COR-L47 (cell line): ENCODE results near the gene FHOD3.
A peak's percentile ranks its signal among the peaks of the same experiment; 100 is the strongest.

Experiments used
- DNase-seq: peaks from one replicate; lab custom pipeline; 2025; lab: John Stamatoyannopoulos, UW

The FHOD3 gene

GRCh38 chr18:36297417-36298125 lies at the start of gene FHOD3:
TSS of gene FHOD3 (plus strand) at chr18:36297713. CDS start at chr18:36297836, 123 bp downstream.
- peak; percentile 34 for DNase-seq

DNA sequence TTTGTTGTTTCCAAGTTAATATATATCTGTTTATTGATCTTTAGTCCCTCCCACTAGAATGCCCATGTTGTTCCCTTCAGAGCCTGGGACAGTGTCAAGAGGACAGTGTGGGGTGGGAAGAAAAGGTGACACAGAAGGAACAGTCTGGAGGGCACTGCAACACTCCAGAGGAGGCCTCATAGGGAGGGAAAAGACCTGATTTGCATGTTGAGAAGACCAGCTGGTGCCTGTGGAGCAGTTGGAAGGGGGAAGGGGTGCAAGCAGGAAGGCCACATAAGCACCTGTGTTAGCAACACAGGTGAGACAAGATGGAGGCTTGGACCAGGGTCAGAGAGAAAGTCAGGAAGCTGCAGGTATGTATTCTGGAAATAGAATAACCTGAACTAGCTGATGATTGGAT lies 48.1 kb upstream of the FHOD3 start:
- DNase-seq = no peak

DNA sequence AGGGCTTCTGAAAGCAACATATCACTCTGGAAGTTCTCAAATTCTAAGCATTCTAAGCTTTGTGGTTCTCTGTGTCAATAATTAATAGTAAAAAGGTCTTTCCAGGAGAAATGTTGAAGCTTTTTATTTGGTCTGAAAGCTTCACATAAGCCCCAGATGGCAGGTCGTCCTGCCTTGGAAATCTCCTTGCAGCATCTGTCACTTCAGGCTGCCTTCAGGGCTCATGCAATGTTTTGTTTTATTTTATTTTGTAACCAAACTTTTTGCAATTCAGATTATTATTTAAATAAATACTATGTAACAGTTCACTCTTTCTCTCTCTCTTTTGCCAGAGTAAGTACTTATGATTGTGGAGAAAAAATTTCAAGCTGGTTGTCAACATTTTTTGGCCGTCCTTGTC lies 46.7 kb upstream of the FHOD3 start:
- no peak for DNase-seq

GRCh38 chr18:36255072-36255698 lies 42.3 kb upstream of the FHOD3 start:
- DNase-seq = no peak

DNA sequence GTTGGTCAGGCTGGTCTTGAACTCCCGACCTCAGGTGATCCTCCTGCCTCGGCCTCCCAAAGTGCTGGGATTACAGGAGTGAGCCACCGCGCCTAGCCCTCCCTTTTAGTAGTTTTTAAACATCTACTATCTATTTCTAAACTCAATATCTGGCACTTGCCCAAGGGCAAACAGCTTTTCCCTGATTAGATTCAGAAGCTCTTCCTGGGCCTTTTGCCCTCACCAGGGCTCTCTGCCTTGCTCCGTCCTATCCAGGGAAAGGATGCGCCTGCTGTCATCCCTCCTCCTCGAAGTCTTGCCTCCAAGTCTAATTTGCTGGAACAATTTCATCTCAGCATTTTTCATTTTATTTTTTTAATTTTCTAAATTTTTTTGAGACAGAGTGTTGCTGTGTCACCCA lies 41.4 kb upstream of the FHOD3 start:
- DNase-seq = no peak

DNA sequence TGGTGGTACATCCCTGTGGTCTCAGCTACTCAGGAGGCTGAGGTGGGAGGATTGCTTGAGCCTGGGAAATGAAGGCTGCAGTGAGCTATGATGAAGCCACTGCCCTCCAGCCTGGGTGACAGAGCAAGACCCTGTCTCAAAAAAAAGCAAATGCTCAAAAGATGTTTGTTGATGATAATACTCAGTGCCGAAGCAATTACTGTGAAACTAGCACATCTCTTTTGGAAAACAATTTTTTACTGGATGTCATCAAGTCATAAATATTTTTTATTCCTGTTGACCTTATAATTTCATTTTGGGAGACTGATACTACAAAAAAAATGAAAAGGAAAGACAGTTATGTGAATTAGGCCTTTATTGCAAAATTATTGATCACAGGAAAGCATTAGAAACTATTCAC lies 34.5 kb upstream of the FHOD3 start:
- no peak for DNase-seq

DNA sequence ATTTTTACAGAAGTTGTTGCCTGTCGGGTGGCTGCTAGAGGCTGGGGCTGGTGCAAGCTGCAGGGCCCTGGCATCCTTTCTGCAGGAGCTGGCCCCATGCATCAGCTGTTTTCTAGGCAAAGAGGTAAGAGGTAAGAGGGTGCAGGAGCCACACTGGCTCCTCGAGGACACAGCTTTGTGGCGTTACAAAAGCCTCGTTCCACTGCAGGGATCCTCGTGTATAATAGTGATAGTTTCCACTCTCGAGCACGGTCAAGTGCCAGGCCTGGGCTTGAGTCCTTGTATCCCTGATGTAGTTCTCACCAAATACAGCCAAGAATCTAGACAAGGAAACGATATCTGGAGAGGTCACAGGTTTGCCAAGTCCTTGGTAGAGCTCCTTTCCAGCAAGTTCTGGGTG lies 33.2 kb upstream of the FHOD3 start:
- DNase-seq = no peak

DNA sequence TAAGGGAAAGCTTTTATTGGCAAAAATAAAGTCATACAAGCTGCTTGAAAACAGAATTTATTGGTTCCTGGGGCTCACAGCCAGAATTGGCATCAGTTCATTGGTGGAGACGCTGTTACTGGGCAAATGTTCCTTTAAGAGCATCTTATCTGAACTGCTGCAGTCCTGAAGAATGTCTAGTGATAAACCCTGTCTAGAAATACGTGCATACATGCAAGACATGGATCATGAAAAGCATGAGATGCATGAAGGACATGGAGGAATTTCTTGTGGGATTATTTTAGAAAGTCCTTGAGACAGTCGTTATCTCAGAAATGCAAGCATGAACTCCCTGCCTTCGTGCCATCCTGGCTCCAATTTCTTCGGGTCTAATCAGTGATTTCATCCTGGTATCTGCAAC lies 32.5 kb upstream of the FHOD3 start:
- DNase-seq = no peak

DNA sequence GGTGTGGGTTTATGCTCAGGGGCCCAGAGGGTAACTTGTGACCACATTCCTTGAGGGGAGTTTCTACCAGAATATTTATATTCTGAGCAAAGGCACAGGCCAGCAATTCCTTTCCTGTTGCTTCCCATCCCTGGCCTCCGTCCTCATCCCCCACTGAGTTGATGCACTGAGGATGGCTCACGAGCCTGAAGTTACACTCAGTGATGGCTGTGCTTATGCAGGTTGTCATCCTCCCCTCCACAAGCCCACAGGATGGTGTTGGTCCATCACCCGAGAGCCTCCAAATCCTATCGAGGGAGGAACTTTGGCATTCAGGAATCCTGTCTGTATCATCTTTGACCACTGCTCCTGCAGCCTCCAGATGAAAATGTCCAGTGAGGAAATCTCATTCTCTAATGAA lies 28.4 kb upstream of the FHOD3 start:
- no peak for DNase-seq

GRCh38 chr18:36271153-36271552 lies 26.4 kb upstream of the FHOD3 start:
- DNase-seq = no peak

DNA sequence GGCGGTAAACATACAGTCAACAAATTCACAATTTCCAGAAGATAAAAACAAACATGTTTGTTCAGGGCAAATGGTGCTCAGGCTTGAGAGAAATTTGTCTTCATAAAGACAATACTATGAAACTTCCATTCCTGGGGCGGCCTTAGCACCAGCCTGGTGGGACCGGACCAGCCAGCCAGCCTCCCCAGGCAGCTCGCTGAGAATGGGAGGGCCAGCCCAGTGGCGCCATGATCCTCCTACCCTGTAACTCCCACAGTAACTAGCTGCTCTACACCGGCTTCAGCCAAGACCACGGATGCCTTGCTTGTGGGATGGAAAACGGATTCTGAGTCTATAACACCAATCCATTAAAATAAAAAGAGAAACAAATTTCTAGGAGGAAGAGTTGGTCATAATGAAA lies 24.2 kb upstream of the FHOD3 start:
- no peak for DNase-seq

GRCh38 chr18:36274083-36274715 lies 23.3 kb upstream of the FHOD3 start:
- DNase-seq = no peak

GRCh38 chr18:36275561-36275960 lies 22.0 kb upstream of the FHOD3 start:
- DNase-seq = no peak

GRCh38 chr18:36279001-36279400 lies 18.5 kb upstream of the FHOD3 start:
- DNase-seq = no peak

- peak; percentile 57 for DNase-seq
Measured at GRCh38 chr18:36281936-36282335, 15.6 kb upstream of the FHOD3 start.

DNA sequence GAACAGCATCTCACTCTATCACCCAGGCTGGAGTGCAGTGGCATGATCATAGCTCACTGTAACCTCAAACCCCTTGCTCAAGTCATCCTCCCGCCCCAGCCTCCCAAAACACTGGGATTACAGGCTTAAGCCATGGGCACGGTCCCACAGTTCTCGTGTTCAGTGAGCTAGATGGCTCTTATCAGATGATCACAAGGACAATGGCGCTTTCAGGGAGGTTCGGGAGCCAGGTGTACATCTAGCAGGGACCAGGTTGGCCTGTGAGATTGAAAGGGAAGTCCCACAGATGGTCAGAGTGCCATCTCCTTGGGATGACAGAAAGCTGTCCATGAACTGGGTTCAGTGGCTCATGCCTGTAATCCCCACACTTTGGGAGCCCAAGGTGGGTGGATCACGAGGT lies 14.1 kb upstream of the FHOD3 start:
- no peak for DNase-seq

DNA sequence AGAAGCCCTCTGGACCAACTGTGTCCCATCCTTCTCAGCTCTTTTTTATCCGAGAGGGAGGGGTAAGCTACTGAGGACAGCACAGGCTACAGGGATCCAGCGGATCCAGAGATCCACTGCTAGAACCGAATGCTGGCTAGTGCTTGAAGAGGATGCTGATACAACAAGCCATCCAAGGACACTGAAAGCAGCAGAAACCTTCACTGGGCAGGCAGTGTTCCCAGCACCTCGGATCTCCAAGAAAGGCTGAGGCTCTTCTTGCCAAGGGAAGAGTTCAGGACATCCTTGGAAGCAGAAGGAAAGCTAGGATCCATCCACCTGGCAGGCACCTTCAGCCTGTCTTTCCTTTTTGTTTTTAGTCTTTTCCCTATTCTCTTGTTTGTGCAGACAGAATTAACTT lies 13.2 kb upstream of the FHOD3 start:
- DNase-seq = no peak

DNA sequence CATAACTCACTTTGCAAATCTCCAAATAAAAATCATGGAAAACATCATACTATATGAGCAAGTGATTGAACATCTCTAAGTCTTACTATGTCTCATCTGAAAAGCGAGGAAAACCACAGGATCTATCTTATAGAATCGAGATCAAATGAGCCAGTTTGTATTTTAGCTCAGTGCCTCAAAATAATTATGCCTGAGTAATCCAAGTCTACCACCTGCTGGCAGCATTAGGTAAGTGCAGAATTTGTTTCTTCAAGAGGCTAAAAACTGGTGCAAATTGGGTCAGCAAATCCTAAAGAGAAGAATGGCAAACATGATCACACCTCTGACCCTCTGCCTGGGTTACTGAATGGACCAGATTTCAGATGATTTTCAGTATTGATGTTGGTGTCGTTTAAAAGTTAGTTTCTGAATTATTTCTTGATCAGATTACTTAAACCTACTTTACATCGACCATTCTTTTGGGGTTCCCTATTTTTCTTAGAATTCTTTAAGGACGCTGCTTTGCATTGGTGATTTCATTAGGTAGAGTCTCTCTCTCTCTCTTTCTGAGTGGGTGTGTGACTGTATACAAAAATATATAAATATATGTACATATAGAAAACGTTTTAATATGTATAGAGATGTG lies 12.7 kb upstream of the FHOD3 start:
- peak; percentile 72 for DNase-seq

DNA sequence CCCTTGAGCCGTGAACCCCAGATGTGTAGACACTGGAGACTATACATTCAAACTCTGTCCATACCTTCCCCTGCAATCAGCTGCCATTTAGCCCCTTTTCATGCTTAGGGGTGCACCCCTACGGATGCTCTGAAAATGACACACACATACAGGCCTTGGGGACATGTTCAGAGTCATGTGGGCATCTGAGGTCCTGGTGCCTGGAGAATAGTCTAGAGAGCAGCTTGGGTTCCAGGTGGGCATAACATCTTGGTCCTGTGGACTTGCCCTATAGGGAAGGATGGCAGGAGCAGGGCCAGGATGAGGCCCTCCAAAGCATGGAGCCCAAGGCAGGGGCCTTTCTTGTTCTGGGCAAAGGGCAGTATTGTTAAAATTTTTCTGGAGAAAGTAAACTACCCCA lies 9.9 kb upstream of the FHOD3 start:
- no peak for DNase-seq

GRCh38 chr18:36288689-36289088 lies 8.8 kb upstream of the FHOD3 start:
- no peak for DNase-seq

- no peak for DNase-seq
Measured at GRCh38 chr18:36294031-36294430, 3.5 kb upstream of the FHOD3 start.

GRCh38 chr18:36295214-36295613 lies 2.3 kb upstream of the FHOD3 start:
- no peak for DNase-seq

GRCh38 chr18:36295880-36296301 lies 1.6 kb upstream of the FHOD3 start:
- no peak for DNase-seq
